Breast epithelium (tissue), 3 donors: Measurements from ENCODE around the gene LNPK.

Source experiments
- POLR2A ChIP-seq: fragments of 450-650 bp; IDR thresholded peaks from one replicate; pipeline ENCODE4 v1.6.1; 2016; ENCODE audit warnings: antibody characterized with exemption, mild to moderate bottlenecking, moderate library complexity
- POLR2AphosphoS5 ChIP-seq, 3 donors: sonication (generic); formaldehyde crosslinking; IDR thresholded peaks; one replicate each; pipeline ENCODE4 v1.6.1; 2017; ENCODE audit warnings: antibody characterized with exemption in 3 of 3
- TF ChIP-seq, protein P1 (sequence below), 3 donors: fragments of 450-650 bp; IDR thresholded peaks; one replicate each; pipeline ENCODE4 v1.5.1; 2016 to 2017; ENCODE audit warnings: antibody characterized with exemption in 3 of 3, mild to moderate bottlenecking in 3 of 3, moderate library complexity in 3 of 3

DNA sequence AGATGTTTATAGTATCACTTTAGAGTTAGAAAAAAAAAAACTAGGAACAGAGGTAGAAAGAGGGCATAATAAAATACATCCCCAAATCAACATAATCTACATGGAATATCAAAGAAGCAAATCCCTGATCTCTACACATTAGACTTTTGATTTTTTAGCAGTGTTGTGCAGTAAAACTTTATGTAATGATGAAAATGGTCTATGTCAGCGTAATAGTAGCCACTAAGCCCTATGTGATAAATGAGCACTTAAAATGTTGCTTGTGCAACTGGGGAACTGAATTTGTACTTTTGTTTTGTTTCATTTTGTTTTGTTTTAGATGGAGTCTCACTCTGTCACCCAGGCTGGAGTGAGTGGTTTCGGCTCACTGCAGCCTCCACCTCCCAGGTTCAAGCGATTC, 36.3 kb downstream of the LNPK start:
- TF ChIP-seq, protein P1, sequence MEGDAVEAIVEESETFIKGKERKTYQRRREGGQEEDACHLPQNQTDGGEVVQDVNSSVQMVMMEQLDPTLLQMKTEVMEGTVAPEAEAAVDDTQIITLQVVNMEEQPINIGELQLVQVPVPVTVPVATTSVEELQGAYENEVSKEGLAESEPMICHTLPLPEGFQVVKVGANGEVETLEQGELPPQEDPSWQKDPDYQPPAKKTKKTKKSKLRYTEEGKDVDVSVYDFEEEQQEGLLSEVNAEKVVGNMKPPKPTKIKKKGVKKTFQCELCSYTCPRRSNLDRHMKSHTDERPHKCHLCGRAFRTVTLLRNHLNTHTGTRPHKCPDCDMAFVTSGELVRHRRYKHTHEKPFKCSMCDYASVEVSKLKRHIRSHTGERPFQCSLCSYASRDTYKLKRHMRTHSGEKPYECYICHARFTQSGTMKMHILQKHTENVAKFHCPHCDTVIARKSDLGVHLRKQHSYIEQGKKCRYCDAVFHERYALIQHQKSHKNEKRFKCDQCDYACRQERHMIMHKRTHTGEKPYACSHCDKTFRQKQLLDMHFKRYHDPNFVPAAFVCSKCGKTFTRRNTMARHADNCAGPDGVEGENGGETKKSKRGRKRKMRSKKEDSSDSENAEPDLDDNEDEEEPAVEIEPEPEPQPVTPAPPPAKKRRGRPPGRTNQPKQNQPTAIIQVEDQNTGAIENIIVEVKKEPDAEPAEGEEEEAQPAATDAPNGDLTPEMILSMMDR (IDR thresholded peaks at IDR 0.05), result no peak
- TF ChIP-seq POLR2A, result no peak
- TF ChIP-seq POLR2AphosphoS5 (IDR thresholded peaks at IDR 0.05), result no peak
